Mesendoderm (in vitro differentiated cells): ENCODE results near the gene TRPV6.

Experiments
- DNase-seq: peaks from one replicate; pipeline ENCODE4 v3.0.0; 2013
- H2AK5ac ChIP-seq: 2 replicates; pipeline ENCODE4 v1.6.1; 2013; ENCODE audit warnings: low read length, inconsistent platforms
- H2BK120ac ChIP-seq: 2 replicates; pipeline ENCODE4 v1.6.1; 2013; ENCODE audit warnings: low read depth, mild to moderate bottlenecking, low read length, moderate library complexity, mixed read lengths
- H2BK15ac ChIP-seq: replicated peaks from 2 replicates; pipeline ENCODE4 v1.6.1; 2013; ENCODE audit warnings: low read depth, mild to moderate bottlenecking, moderate library complexity
- H2BK5ac ChIP-seq: 2 replicates; pipeline ENCODE4 v1.6.1; 2013; ENCODE audit warnings: low read length, inconsistent platforms
- H3K18ac ChIP-seq: 2 replicates; pipeline ENCODE4 v1.6.1; 2013; ENCODE audit warnings: mild to moderate bottlenecking, low read length, mixed read lengths
- H3K23ac ChIP-seq: one replicate; pipeline ENCODE4 v1.6.1; 2013; ENCODE audit warnings: low read length
- H3K27ac ChIP-seq: 2 replicates; pipeline ENCODE4 v1.5.1; 2013; ENCODE audit warnings: low read depth, mild to moderate bottlenecking, inconsistent platforms, low read length, moderate library complexity
- H3K27me3 ChIP-seq: 2 replicates; pipeline ENCODE4 v1.6.1; 2013; ENCODE audit warnings: low read length, control low read depth, mild to moderate bottlenecking, inconsistent platforms; ENCODE audit not compliant: insufficient read depth, poor library complexity
- H3K36me3 ChIP-seq: 2 replicates; pipeline ENCODE4 v1.6.1; 2013; ENCODE audit warnings: low read length, inconsistent platforms; ENCODE audit not compliant: control insufficient read depth, insufficient read depth
- H3K4ac ChIP-seq: one replicate; pipeline ENCODE4 v1.6.1; 2013; ENCODE audit warnings: low read depth, mild to moderate bottlenecking, low read length, moderate library complexity
- H3K4me1 ChIP-seq: 2 replicates; pipeline ENCODE4 v1.6.1; 2013; ENCODE audit warnings: low read depth, low read length, inconsistent platforms; ENCODE audit not compliant: control insufficient read depth
- H3K4me2 ChIP-seq: 2 replicates; pipeline ENCODE4 v1.6.1; 2013; ENCODE audit warnings: low read length
- H3K4me3 ChIP-seq: 2 replicates; pipeline ENCODE4 v1.5.1; 2013; ENCODE audit warnings: mild to moderate bottlenecking, low read length
- H3K56ac ChIP-seq: one replicate; pipeline ENCODE4 v1.6.1; 2013; ENCODE audit warnings: low read length
- H3K79me1 ChIP-seq: 2 replicates; pipeline ENCODE4 v1.6.1; 2013; ENCODE audit warnings: low read length, inconsistent platforms
- H3K79me2 ChIP-seq: 2 replicates; pipeline ENCODE4 v1.6.1; 2013; ENCODE audit warnings: mild to moderate bottlenecking, low read length; ENCODE audit not compliant: control insufficient read depth, insufficient read depth
- H3K9ac ChIP-seq: 2 replicates; pipeline ENCODE4 v1.6.1; 2013; ENCODE audit warnings: low read length, inconsistent platforms
- H4K5ac ChIP-seq: one replicate; pipeline ENCODE4 v1.6.1; 2013; ENCODE audit warnings: low read length
- H4K8ac ChIP-seq: one replicate; pipeline ENCODE4 v1.6.1; 2013; ENCODE audit warnings: low read depth, mild to moderate bottlenecking, control low read depth, low read length, moderate library complexity
- WGBS: extraction: QIAGEN DNeasy Blood & Tissue Kit; methylation state at CpG from one replicate; pipeline ENCODE4 v1.1.7; 2013; ENCODE audit warnings: low lambda C conversion rate, missing lambda C conversion rate; ENCODE audit not compliant: insufficient coverage; ENCODE audit errors: extremely low coverage; 5-methylcytosine and 5-hydroxymethylcytosine counted together

The TRPV6 gene

DNA sequence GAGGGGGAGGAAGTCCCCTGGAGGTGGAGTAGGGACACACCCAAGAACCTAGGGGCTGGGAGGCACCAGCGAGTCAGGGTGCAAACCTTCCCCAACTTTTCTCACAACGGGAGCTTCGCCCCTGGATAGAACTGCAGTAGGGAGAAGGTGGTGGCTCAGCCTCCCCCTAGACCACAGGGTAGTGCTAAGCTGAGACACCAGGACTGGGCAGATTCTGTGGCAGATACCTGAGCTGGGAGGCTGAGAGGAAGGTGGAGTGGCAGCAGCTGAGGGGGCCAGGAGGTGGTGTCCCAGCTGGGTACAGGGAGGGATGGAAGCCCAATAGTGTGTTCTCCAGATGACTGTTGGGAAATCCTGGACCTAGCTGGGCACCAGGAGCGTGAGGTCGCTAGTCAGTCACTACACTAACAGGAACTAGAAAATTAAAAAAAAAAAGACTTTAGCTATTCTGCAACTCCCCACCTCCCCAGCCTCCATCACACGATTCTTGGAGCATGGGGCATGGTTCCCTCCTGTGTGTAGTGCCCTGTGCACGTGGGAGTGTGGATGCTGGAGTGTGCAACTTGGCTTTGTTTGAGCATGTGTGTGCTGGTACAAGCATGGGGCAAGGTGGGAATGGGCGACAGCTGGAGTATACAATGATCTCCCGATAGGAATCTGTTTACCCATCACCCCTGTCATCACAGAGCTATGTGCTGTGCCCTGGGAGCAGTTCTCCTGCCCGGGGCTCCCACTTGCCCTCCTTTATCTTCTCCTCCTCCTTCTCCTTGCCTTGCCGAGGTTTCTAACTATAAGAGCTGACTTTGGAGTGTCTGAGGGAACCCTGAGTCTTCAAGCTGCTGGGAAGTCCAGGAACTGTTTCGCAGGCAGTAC, 8.8 kb upstream of the TRPV6 start:
- H3K79me2 ChIP-seq, result no peaks in the 10 kb centered on the region
- no peak overlapping the region for H2BK120ac ChIP-seq
- no peak for DNase-seq
- H2BK5ac ChIP-seq, result no peak overlapping the region
- no peak overlapping the region for H3K27ac ChIP-seq
- H3K4me1 ChIP-seq, result peaks cover 3% of the 10 kb centered on the region
- no peaks in the 10 kb centered on the region for H3K27me3 ChIP-seq
- no peak overlapping the region for H3K4me2 ChIP-seq
- no CpG with 5 or more reads among the region's 12 CpGs for WGBS
- H3K36me3 ChIP-seq, result no peaks in the 10 kb centered on the region
- H4K8ac ChIP-seq, result no peak overlapping the region
- H2AK5ac ChIP-seq, result no peak overlapping the region
- no peak overlapping the region for H3K23ac ChIP-seq
- no peak overlapping the region for H2BK15ac ChIP-seq
- no peak overlapping the region for H3K4me3 ChIP-seq
- no peak overlapping the region for H4K5ac ChIP-seq
- H3K56ac ChIP-seq, result no peak overlapping the region
- no peak overlapping the region for H3K4ac ChIP-seq
- no peak overlapping the region for H3K9ac ChIP-seq
- no peak overlapping the region for H3K18ac ChIP-seq
- H3K79me1 ChIP-seq, result no peaks in the 10 kb centered on the region

DNA sequence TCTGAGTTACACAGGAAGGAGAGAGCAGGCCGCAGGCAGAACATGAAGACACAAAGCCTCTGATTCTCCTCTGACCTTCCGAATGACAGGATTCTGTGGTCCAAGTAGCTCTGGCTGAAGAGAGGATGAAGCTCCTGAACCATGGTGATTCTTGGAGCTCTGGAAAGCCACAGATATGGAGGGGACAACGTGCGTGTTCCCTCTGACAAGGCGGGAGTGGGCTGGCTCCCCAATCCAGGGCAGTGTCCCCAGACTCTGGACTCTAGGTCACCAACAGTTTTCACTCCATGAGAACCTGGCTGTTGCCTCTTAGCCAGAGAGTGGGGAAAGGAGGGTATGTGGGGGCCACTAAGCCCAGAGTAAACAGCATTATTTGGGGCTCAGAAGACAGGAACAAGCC, 7.4 kb upstream of the TRPV6 start:
- no peaks in the 10 kb centered on the region for H3K4me1 ChIP-seq
- DNase-seq, result no peak
- no peak overlapping the region for H3K4me3 ChIP-seq
- no peak overlapping the region for H2BK120ac ChIP-seq
- no peak overlapping the region for H3K4ac ChIP-seq
- no peak overlapping the region for H2BK15ac ChIP-seq
- H3K27me3 ChIP-seq, result no peaks in the 10 kb centered on the region
- H2AK5ac ChIP-seq, result no peak overlapping the region
- H3K18ac ChIP-seq, result no peak overlapping the region
- H4K5ac ChIP-seq, result no peak overlapping the region
- no peaks in the 10 kb centered on the region for H3K79me2 ChIP-seq
- no peak overlapping the region for H3K27ac ChIP-seq
- H3K9ac ChIP-seq, result no peak overlapping the region
- no peak overlapping the region for H4K8ac ChIP-seq
- no peaks in the 10 kb centered on the region for H3K36me3 ChIP-seq
- no peak overlapping the region for H3K23ac ChIP-seq
- H3K4me2 ChIP-seq, result no peak overlapping the region
- H2BK5ac ChIP-seq, result no peak overlapping the region
- no peaks in the 10 kb centered on the region for H3K79me1 ChIP-seq
- H3K56ac ChIP-seq, result no peak overlapping the region
- no CpG with 5 or more reads among the region's 5 CpGs for WGBS

DNA sequence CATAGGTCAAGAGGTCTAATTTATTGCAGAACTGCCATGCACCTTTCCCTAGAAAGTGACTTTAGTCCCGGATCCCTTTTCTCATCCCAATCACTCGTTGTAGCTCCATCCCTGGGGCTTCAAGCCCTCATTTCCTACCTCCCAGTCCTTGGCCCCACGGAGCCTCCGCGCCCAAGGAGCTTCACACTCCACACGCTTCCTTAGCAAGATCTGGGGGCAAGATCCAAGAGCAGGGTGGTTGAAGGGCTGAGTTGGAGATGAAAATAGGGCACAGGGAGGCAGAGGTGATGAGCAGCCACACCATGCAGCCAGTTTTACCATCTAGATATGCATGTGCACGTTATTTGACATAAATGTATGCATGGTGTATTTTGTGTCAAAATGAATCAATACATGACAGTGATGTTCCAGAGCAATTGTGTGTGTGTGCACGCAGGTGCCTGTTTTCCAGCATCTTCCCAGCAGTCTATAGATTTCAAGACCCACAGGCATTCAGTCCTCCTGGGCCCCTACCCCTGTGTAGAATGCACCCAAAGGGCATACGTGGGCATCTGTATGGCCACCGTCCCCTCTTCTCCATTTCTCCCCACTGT, 6.0 kb upstream of the TRPV6 start:
- Histone ChIP-seq H3K4ac (no peak overlapping the region), H2BK5ac (no peak overlapping the region), H3K23ac (no peak overlapping the region), H2BK120ac (no peak overlapping the region), H3K18ac (no peak overlapping the region), H3K4me2 (no peak overlapping the region), H3K27me3 (no peaks in the 10 kb centered on the region), H4K8ac (no peak overlapping the region), H3K9ac (no peak overlapping the region), H3K79me2 (no peaks in the 10 kb centered on the region), H2AK5ac (no peak overlapping the region), H2BK15ac (no peak overlapping the region), H4K5ac (no peak overlapping the region), H3K4me1 (no peaks in the 10 kb centered on the region), H3K27ac (no peak overlapping the region), H3K36me3 (no peaks in the 10 kb centered on the region), H3K56ac (no peak overlapping the region), H3K4me3 (no peak overlapping the region), H3K79me1 (no peaks in the 10 kb centered on the region)
- WGBS, result no CpG with 5 or more reads among the region's 10 CpGs
- no peak for DNase-seq

DNA sequence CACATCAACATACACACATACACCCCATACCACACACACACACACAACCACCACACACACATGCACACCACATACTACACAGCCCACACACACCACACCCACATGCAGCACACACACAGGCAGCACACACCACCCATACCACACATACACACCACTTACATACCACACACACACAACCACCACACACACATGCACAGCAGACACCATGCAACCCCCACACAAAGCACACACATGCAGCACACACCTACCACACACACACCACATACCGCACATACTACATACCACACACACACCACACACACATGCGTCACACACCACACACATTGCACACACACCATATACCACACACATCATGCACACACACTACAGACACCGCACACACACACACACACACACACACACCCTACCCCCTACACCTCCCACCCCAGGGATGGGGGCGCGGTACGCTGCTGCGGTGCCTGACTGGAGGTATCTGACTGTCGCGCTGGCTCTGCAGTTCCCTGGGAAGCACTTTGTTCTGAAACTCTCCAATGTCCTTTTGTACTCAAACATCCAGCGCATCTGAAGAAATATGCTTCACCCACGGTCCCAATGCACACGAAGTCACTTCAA, 5.4 kb upstream of the TRPV6 start:
- Histone ChIP-seq H3K27me3 (no peaks in the 10 kb centered on the region), H4K8ac (no peak overlapping the region), H3K23ac (no peak overlapping the region), H4K5ac (no peak overlapping the region), H3K56ac (no peak overlapping the region), H2BK5ac (no peak overlapping the region), H3K36me3 (no peaks in the 10 kb centered on the region), H3K27ac (no peak overlapping the region), H2BK15ac (no peak overlapping the region), H3K79me2 (no peaks in the 10 kb centered on the region), H3K79me1 (no peaks in the 10 kb centered on the region), H3K18ac (no peak overlapping the region), H3K4me3 (no peak overlapping the region), H2BK120ac (no peak overlapping the region), H3K4ac (no peak overlapping the region), H3K4me2 (no peak overlapping the region), H3K9ac (no peak overlapping the region), H2AK5ac (no peak overlapping the region), H3K4me1 (no peaks in the 10 kb centered on the region)
- DNase-seq, result no peak
- WGBS, result no CpG with 5 or more reads among the region's 12 CpGs

DNA sequence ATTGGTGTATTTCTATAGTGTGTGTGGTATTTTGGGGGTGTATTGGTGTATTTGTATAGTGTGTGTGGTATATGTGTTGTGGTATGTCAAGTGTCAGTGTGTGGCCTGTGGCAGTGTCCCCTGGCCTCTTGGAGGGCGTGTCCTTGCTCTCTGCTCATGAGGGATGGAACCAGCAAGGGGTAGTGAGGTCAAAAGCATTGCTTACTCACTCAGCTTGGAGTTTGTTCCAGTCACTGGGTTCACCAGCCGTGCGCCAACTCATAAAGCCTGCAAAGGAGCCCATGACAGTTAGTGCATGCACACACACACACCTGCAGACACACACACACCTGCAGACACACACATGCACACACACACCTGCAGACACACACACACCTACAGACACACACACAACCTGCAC, 4.3 kb upstream of the TRPV6 start:
- Histone ChIP-seq H3K18ac (no peak overlapping the region), H2BK120ac (no peak overlapping the region), H3K56ac (no peak overlapping the region), H3K4me1 (no peaks in the 10 kb centered on the region), H3K9ac (no peak overlapping the region), H2AK5ac (no peak overlapping the region), H3K4ac (no peak overlapping the region), H4K8ac (no peak overlapping the region), H3K23ac (no peak overlapping the region), H3K27me3 (no peaks in the 10 kb centered on the region), H3K27ac (no peak overlapping the region), H3K79me2 (no peaks in the 10 kb centered on the region), H3K79me1 (no peaks in the 10 kb centered on the region), H3K4me3 (no peak overlapping the region), H3K4me2 (no peak overlapping the region), H4K5ac (no peak overlapping the region), H2BK5ac (no peak overlapping the region), H3K36me3 (no peaks in the 10 kb centered on the region), H2BK15ac (no peak overlapping the region)
- no peak for DNase-seq
- WGBS, result no CpG with 5 or more reads among the region's 3 CpGs
